HEK293 (cell line): ENCODE measurements around the gene ERF.

Source experiments
- BCL11A ChIP-seq: fragments of 450-650 bp; formaldehyde crosslinking; IDR thresholded peaks from 2 replicates; pipeline ENCODE4 v1.5.1; 2016; ENCODE audit warnings: low read depth, missing biosample characterization, missing genetic modification characterization
- GFI1B ChIP-seq: fragments of 450-650 bp; formaldehyde crosslinking; IDR thresholded peaks from 2 replicates; pipeline ENCODE4 v1.5.1; 2016; ENCODE audit warnings: missing biosample characterization, missing genetic modification characterization
- HOXA7 ChIP-seq: sonication (generic); formaldehyde crosslinking; IDR thresholded peaks from 2 replicates; pipeline ENCODE4 v1.8.1; 2022; ENCODE audit warnings: missing genetic modification reagents, borderline replicate concordance
- HOXC10 ChIP-seq: sonication (generic); formaldehyde crosslinking; IDR thresholded peaks from 2 replicates; pipeline ENCODE4 v1.8.1; 2023; ENCODE audit warnings: mild to moderate bottlenecking, missing genetic modification reagents
- INSM2 ChIP-seq: fragments of 450-650 bp; formaldehyde crosslinking; IDR thresholded peaks from 2 replicates; pipeline ENCODE4 v1.5.1; 2016; ENCODE audit warnings: missing biosample characterization, missing genetic modification characterization
- KLF16 ChIP-seq: fragments of 450-650 bp; formaldehyde crosslinking; IDR thresholded peaks from 2 replicates; pipeline ENCODE4 v1.5.1; 2017; ENCODE audit warnings: missing biosample characterization, missing genetic modification characterization
- RBAK ChIP-seq: fragments of 450-650 bp; formaldehyde crosslinking; IDR thresholded peaks from 2 replicates; pipeline ENCODE4 v1.5.1; 2016; ENCODE audit warnings: missing biosample characterization, missing genetic modification characterization
- REPIN1 ChIP-seq: fragments of 450-650 bp; formaldehyde crosslinking; IDR thresholded peaks from 2 replicates; pipeline ENCODE4 v1.5.1; 2017; ENCODE audit warnings: missing biosample characterization, missing genetic modification characterization, low read depth
- SCRT1 ChIP-seq: fragments of 450-650 bp; formaldehyde crosslinking; IDR thresholded peaks from 2 replicates; pipeline ENCODE4 v1.5.1; 2016; ENCODE audit warnings: missing biosample characterization, missing genetic modification characterization, borderline replicate concordance
- SP2 ChIP-seq: fragments of 450-650 bp; formaldehyde crosslinking; IDR thresholded peaks from 2 replicates; pipeline ENCODE4 v1.5.1; 2016; ENCODE audit warnings: missing biosample characterization, missing genetic modification characterization
- ZBTB1 ChIP-seq: fragments of 450-650 bp; formaldehyde crosslinking; IDR thresholded peaks from 2 replicates; pipeline ENCODE4 v1.5.1; 2016; ENCODE audit warnings: missing biosample characterization, missing genetic modification characterization
- ZBTB44 ChIP-seq: fragments of 450-650 bp; IDR thresholded peaks from 2 replicates; pipeline ENCODE4 v1.5.1; 2018; ENCODE audit warnings: missing biosample characterization, mild to moderate bottlenecking, missing genetic modification characterization
- ZBTB48 ChIP-seq: fragments of 450-650 bp; formaldehyde crosslinking; IDR thresholded peaks from 2 replicates; pipeline ENCODE4 v1.5.1; 2016; ENCODE audit warnings: missing biosample characterization, missing genetic modification characterization
- ZFP37 ChIP-seq: fragments of 450-650 bp; formaldehyde crosslinking; IDR thresholded peaks from 2 replicates; pipeline ENCODE4 v1.5.1; 2016; ENCODE audit warnings: missing biosample characterization, missing genetic modification characterization
- ZNF114 ChIP-seq: fragments of 450-650 bp; formaldehyde crosslinking; IDR thresholded peaks from 2 replicates; pipeline ENCODE4 v1.5.0; 2017; ENCODE audit warnings: missing biosample characterization, missing genetic modification characterization
- ZNF140 ChIP-seq: fragments of 450-650 bp; formaldehyde crosslinking; IDR thresholded peaks from 2 replicates; pipeline ENCODE4 v1.5.1; 2016; ENCODE audit warnings: missing biosample characterization, missing genetic modification characterization
- ZNF146 ChIP-seq: fragments of 450-650 bp; formaldehyde crosslinking; IDR thresholded peaks from 2 replicates; pipeline ENCODE4 v1.5.1; 2016; ENCODE audit warnings: missing biosample characterization, missing genetic modification characterization
- ZNF16 ChIP-seq: fragments of 450-650 bp; formaldehyde crosslinking; IDR thresholded peaks from 2 replicates; pipeline ENCODE4 v1.5.1; 2016; ENCODE audit warnings: low read depth, missing biosample characterization, missing genetic modification characterization
- ZNF184 ChIP-seq: fragments of 450-650 bp; IDR thresholded peaks from 2 replicates; pipeline ENCODE4 v1.5.1; 2018; ENCODE audit warnings: missing biosample characterization, mild to moderate bottlenecking, missing genetic modification characterization
- ZNF202 ChIP-seq: fragments of 450-650 bp; formaldehyde crosslinking; IDR thresholded peaks from 2 replicates; pipeline ENCODE4 v1.5.1; 2016; ENCODE audit warnings: missing biosample characterization, missing genetic modification characterization, borderline replicate concordance
- ZNF302 ChIP-seq: fragments of 450-650 bp; formaldehyde crosslinking; IDR thresholded peaks from 2 replicates; pipeline ENCODE4 v1.5.1; 2016; ENCODE audit warnings: missing biosample characterization, missing genetic modification characterization, low read depth
- ZNF324 ChIP-seq: fragments of 450-650 bp; formaldehyde crosslinking; IDR thresholded peaks from 2 replicates; pipeline ENCODE4 v1.5.1; 2016; ENCODE audit warnings: missing biosample characterization, missing genetic modification characterization
- ZNF416 ChIP-seq: fragments of 450-650 bp; formaldehyde crosslinking; IDR thresholded peaks from 2 replicates; pipeline ENCODE4 v1.5.1; 2016; ENCODE audit warnings: missing biosample characterization, missing genetic modification characterization
- ZNF549 ChIP-seq: fragments of 450-650 bp; IDR thresholded peaks from 2 replicates; pipeline ENCODE4 v1.5.1; 2018; ENCODE audit warnings: missing biosample characterization, missing genetic modification characterization, mild to moderate bottlenecking, inconsistent platforms, moderate library complexity
- ZNF558 ChIP-seq: fragments of 450-650 bp; formaldehyde crosslinking; IDR thresholded peaks from 2 replicates; pipeline ENCODE4 v1.5.1; 2016; ENCODE audit warnings: missing biosample characterization, missing genetic modification characterization
- ZNF560 ChIP-seq: fragments of 450-650 bp; formaldehyde crosslinking; IDR thresholded peaks from 2 replicates; pipeline ENCODE4 v1.5.1; 2017; ENCODE audit warnings: missing biosample characterization, missing genetic modification characterization, borderline replicate concordance
- ZNF585B ChIP-seq: fragments of 450-650 bp; formaldehyde crosslinking; IDR thresholded peaks from 2 replicates; pipeline ENCODE4 v1.5.1; 2016; ENCODE audit warnings: missing biosample characterization, missing genetic modification characterization
- ZNF626 ChIP-seq: fragments of 450-650 bp; sonication (Bioruptor Pico); formaldehyde crosslinking; IDR thresholded peaks from 2 replicates; pipeline ENCODE4 v1.5.1; 2018; ENCODE audit warnings: missing biosample characterization, missing genetic modification characterization, inconsistent platforms
- ZNF704 ChIP-seq: fragments of 450-650 bp; formaldehyde crosslinking; IDR thresholded peaks from 2 replicates; pipeline ENCODE4 v1.5.1; 2016; ENCODE audit warnings: missing biosample characterization, missing genetic modification characterization
- ZNF707 ChIP-seq: fragments of 450-650 bp; formaldehyde crosslinking; IDR thresholded peaks from 2 replicates; pipeline ENCODE4 v1.5.1; 2016; ENCODE audit warnings: missing biosample characterization, missing genetic modification characterization
- ZNF747 ChIP-seq: fragments of 450-650 bp; formaldehyde crosslinking; IDR thresholded peaks from 2 replicates; pipeline ENCODE4 v1.5.1; 2016; ENCODE audit warnings: missing biosample characterization, missing genetic modification characterization
- ZSCAN16 ChIP-seq: fragments of 450-650 bp; formaldehyde crosslinking; IDR thresholded peaks from 2 replicates; pipeline ENCODE4 v1.5.1; 2016; ENCODE audit warnings: missing biosample characterization, missing genetic modification characterization
- ZSCAN5A ChIP-seq: fragments of 450-650 bp; formaldehyde crosslinking; IDR thresholded peaks from 2 replicates; pipeline ENCODE4 v1.5.1; 2016; ENCODE audit warnings: missing biosample characterization, missing genetic modification characterization
- TF ChIP-seq, protein P1 (sequence below): fragments of 450-650 bp; formaldehyde crosslinking; IDR thresholded peaks from 2 replicates; pipeline ENCODE4 v1.5.0; 2017; ENCODE audit warnings: missing biosample characterization, missing genetic modification characterization, borderline replicate concordance

The ERF gene

GRCh38 chr19:42281827-42282762 lies 27.2 kb upstream of the ERF start (continued):
- TF ChIP-seq ZNF324 (tag by site-specific recombination) (peak; percentile 74), ZNF16 (tag by site-specific recombination) (no peak), BCL11A (peak; percentile 85), ZNF704 (tag by site-specific recombination) (no peak), ZNF558 (tag by site-specific recombination) (0 out of 2 replicates have a peak, but pooled peaks have one; percentile 38), ZNF416 (tag by site-specific recombination) (no peak), ZNF184 (tag by site-specific recombination) (no peak), SP2 (no peak), ZSCAN5A (tag by site-specific recombination) (no peak), ZNF202 (tag by site-specific recombination) (no peak), ZNF549 (tag by site-specific recombination) (no peak), GFI1B (no peak), ZNF585B (tag by site-specific recombination) (no peak), ZNF302 (tag by site-specific recombination) (no peak), HOXC10 (CRISPR knock-in tag) (no peak), ZNF626 (tag by site-specific recombination) (no peak), ZNF140 (tag by site-specific recombination) (no peak), KLF16 (peak; percentile 73; the same call in 1 of the 2 replicates), ZBTB48 (tag by site-specific recombination) (no peak), INSM2 (no peak), ZNF146 (tag by site-specific recombination) (no peak), ZFP37 (no peak; the same call in 1 of the 2 replicates), ZSCAN16 (tag by site-specific recombination) (no peak), ZNF114 (tag by site-specific recombination) (no peak), ZNF560 (tag by site-specific recombination) (no peak), ZBTB44 (no peak), ZNF747 (tag by site-specific recombination) (no peak), REPIN1 (no peak), SCRT1 (no peak), ZBTB1 (no peak), HOXA7 (CRISPR knock-in tag) (no peak), RBAK (no peak), ZNF707 (tag by site-specific recombination) (no peak)
- TF ChIP-seq, protein P1, sequence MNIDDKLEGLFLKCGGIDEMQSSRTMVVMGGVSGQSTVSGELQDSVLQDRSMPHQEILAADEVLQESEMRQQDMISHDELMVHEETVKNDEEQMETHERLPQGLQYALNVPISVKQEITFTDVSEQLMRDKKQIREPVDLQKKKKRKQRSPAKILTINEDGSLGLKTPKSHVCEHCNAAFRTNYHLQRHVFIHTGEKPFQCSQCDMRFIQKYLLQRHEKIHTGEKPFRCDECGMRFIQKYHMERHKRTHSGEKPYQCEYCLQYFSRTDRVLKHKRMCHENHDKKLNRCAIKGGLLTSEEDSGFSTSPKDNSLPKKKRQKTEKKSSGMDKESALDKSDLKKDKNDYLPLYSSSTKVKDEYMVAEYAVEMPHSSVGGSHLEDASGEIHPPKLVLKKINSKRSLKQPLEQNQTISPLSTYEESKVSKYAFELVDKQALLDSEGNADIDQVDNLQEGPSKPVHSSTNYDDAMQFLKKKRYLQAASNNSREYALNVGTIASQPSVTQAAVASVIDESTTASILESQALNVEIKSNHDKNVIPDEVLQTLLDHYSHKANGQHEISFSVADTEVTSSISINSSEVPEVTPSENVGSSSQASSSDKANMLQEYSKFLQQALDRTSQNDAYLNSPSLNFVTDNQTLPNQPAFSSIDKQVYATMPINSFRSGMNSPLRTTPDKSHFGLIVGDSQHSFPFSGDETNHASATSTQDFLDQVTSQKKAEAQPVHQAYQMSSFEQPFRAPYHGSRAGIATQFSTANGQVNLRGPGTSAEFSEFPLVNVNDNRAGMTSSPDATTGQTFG (tag by site-specific recombination), result no peak
